Neuron (in vitro differentiated cells): ENCODE measurements around the gene OR2L2.

ENCODE experiments used
- H2AFZ ChIP-seq: one replicate; pipeline ENCODE4 v1.6.1; 2013; ENCODE audit warnings: low read depth, mild to moderate bottlenecking, inconsistent platforms, low read length, moderate library complexity
- H3K27me3 ChIP-seq: one replicate; pipeline ENCODE4 v1.6.1; 2013; ENCODE audit warnings: low read length; ENCODE audit not compliant: insufficient read depth
- H3K36me3 ChIP-seq: one replicate; pipeline ENCODE4 v1.6.1; 2013; ENCODE audit warnings: low read length; ENCODE audit not compliant: insufficient read depth
- H3K4me1 ChIP-seq: one replicate; pipeline ENCODE4 v1.6.1; 2013; ENCODE audit warnings: low read length; ENCODE audit not compliant: insufficient read depth
- H3K4me3 ChIP-seq: 2 replicates; pipeline ENCODE4 v1.5.1; 2013; ENCODE audit warnings: mild to moderate bottlenecking, low read length, moderate library complexity
- H3K9me3 ChIP-seq: one replicate; pipeline ENCODE4 v1.6.1; 2013; ENCODE audit warnings: low read length

Gene OR2L2

GRCh38 chr1:248029770-248030169 lies at the start of gene OR2L2:
Gene OR2L2, plus strand, starts transcription at chr1:248030070. Its CDS starts 8,198 bp downstream, at chr1:248038268.
- no peak within 1 kb of the TSS for H2AFZ ChIP-seq
- no peaks in the 10 kb centered on the region for H3K9me3 ChIP-seq
- H3K36me3 ChIP-seq: no peaks in the 10 kb centered on the region
- H3K4me3 ChIP-seq: no peak within 1 kb of the TSS
- no peaks in the 10 kb centered on the region for H3K27me3 ChIP-seq
- no peaks in the 10 kb centered on the region for H3K4me1 ChIP-seq

GRCh38 chr1:247992986-247993385 lies 36.9 kb upstream of the OR2L2 start:
- Histone ChIP-seq H2AFZ (no peak overlapping the region), H3K9me3 (no peaks in the 10 kb centered on the region), H3K36me3 (no peaks in the 10 kb centered on the region), H3K4me3 (no peak overlapping the region), H3K27me3 (no peaks in the 10 kb centered on the region), H3K4me1 (no peaks in the 10 kb centered on the region)

- H3K4me1 ChIP-seq: no peaks in the 10 kb centered on the region
- no peak overlapping the region for H2AFZ ChIP-seq
- no peaks in the 10 kb centered on the region for H3K9me3 ChIP-seq
- no peak overlapping the region for H3K4me3 ChIP-seq
- no peaks in the 10 kb centered on the region for H3K36me3 ChIP-seq
- H3K27me3 ChIP-seq: no peaks in the 10 kb centered on the region
Measured at GRCh38 chr1:247998811-247999210, 31.1 kb upstream of the OR2L2 start.

- H3K27me3 ChIP-seq: no peaks in the 10 kb centered on the region
- no peak overlapping the region for H3K4me3 ChIP-seq
- no peak overlapping the region for H2AFZ ChIP-seq
- H3K9me3 ChIP-seq: no peaks in the 10 kb centered on the region
- no peaks in the 10 kb centered on the region for H3K4me1 ChIP-seq
- no peaks in the 10 kb centered on the region for H3K36me3 ChIP-seq
Measured at GRCh38 chr1:248000169-248000568, 29.7 kb upstream of the OR2L2 start.

GRCh38 chr1:248007778-248008177 lies 22.1 kb upstream of the OR2L2 start:
- no peaks in the 10 kb centered on the region for H3K36me3 ChIP-seq
- H3K4me3 ChIP-seq: no peak overlapping the region
- no peaks in the 10 kb centered on the region for H3K4me1 ChIP-seq
- no peak overlapping the region for H2AFZ ChIP-seq
- no peaks in the 10 kb centered on the region for H3K27me3 ChIP-seq
- no peaks in the 10 kb centered on the region for H3K9me3 ChIP-seq

- Histone ChIP-seq H3K4me1 (no peaks in the 10 kb centered on the region), H3K36me3 (no peaks in the 10 kb centered on the region), H3K4me3 (no peak overlapping the region), H3K9me3 (no peaks in the 10 kb centered on the region), H2AFZ (no peak overlapping the region), H3K27me3 (no peaks in the 10 kb centered on the region)
Measured at GRCh38 chr1:248009681-248010080, 20.2 kb upstream of the OR2L2 start.

- Histone ChIP-seq H3K27me3 (no peaks in the 10 kb centered on the region), H3K4me1 (no peaks in the 10 kb centered on the region), H3K4me3 (no peak within 1 kb of the TSS), H3K9me3 (no peaks in the 10 kb centered on the region), H2AFZ (no peak within 1 kb of the TSS), H3K36me3 (no peaks in the 10 kb centered on the region)
Measured at GRCh38 chr1:248013229-248013710, 16.6 kb upstream of the OR2L2 start, which contains the start of gene OR2L5. Gene OR2L5, plus strand, starts transcription at chr1:248013660. Its CDS starts 8,288 bp downstream, at chr1:248021948.

- no peaks in the 10 kb centered on the region for H3K4me1 ChIP-seq
- H3K27me3 ChIP-seq: no peaks in the 10 kb centered on the region
- no peaks in the 10 kb centered on the region for H3K36me3 ChIP-seq
- H2AFZ ChIP-seq: no peak overlapping the region
- H3K4me3 ChIP-seq: no peak overlapping the region
- H3K9me3 ChIP-seq: no peaks in the 10 kb centered on the region
Measured at GRCh38 chr1:248015803-248016202, 14.1 kb upstream of the OR2L2 start.

- H3K27me3 ChIP-seq: no peaks in the 10 kb centered on the region
- no peaks in the 10 kb centered on the region for H3K9me3 ChIP-seq
- H2AFZ ChIP-seq: no peak overlapping the region
- H3K36me3 ChIP-seq: no peaks in the 10 kb centered on the region
- H3K4me1 ChIP-seq: no peaks in the 10 kb centered on the region
- no peak overlapping the region for H3K4me3 ChIP-seq
Measured at GRCh38 chr1:248045209-248045608, 15.3 kb downstream of the OR2L2 start.

GRCh38 chr1:248046536-248046935 lies 16.7 kb downstream of the OR2L2 start, which contains the start of gene OR2L3:
Gene OR2L3, plus strand, starts transcription at chr1:248046836. Its CDS starts 13,846 bp downstream, at chr1:248060682.
- Histone ChIP-seq H3K4me3 (no peak within 1 kb of the TSS), H3K36me3 (no peaks in the 10 kb centered on the region), H3K9me3 (no peaks in the 10 kb centered on the region), H3K4me1 (no peaks in the 10 kb centered on the region), H3K27me3 (no peaks in the 10 kb centered on the region), H2AFZ (no peak within 1 kb of the TSS)

GRCh38 chr1:248047008-248047407 lies 17.1 kb downstream of the OR2L2 start:
- Histone ChIP-seq H3K36me3 (no peaks in the 10 kb centered on the region), H3K4me3 (no peak overlapping the region), H3K4me1 (no peaks in the 10 kb centered on the region), H3K27me3 (no peaks in the 10 kb centered on the region), H2AFZ (no peak overlapping the region), H3K9me3 (no peaks in the 10 kb centered on the region)

- Histone ChIP-seq H3K27me3 (no peaks in the 10 kb centered on the region), H3K4me1 (no peaks in the 10 kb centered on the region), H3K9me3 (no peaks in the 10 kb centered on the region), H3K4me3 (no peak overlapping the region), H2AFZ (no peak overlapping the region), H3K36me3 (no peaks in the 10 kb centered on the region)
Measured at GRCh38 chr1:248054671-248055070, 24.8 kb downstream of the OR2L2 start.

- H3K4me3 ChIP-seq: no peak overlapping the region
- H3K27me3 ChIP-seq: no peaks in the 10 kb centered on the region
- no peak overlapping the region for H2AFZ ChIP-seq
- H3K9me3 ChIP-seq: no peaks in the 10 kb centered on the region
- no peaks in the 10 kb centered on the region for H3K36me3 ChIP-seq
- H3K4me1 ChIP-seq: no peaks in the 10 kb centered on the region
Measured at GRCh38 chr1:248055261-248055660, 25.4 kb downstream of the OR2L2 start.

- Histone ChIP-seq H2AFZ (no peak overlapping the region), H3K27me3 (no peaks in the 10 kb centered on the region), H3K9me3 (no peaks in the 10 kb centered on the region), H3K36me3 (no peaks in the 10 kb centered on the region), H3K4me1 (no peaks in the 10 kb centered on the region), H3K4me3 (no peak overlapping the region)
Measured at GRCh38 chr1:248065071-248065470, 35.2 kb downstream of the OR2L2 start.
